ENCODE data around the gene AMN.

Gene AMN

DNA sequence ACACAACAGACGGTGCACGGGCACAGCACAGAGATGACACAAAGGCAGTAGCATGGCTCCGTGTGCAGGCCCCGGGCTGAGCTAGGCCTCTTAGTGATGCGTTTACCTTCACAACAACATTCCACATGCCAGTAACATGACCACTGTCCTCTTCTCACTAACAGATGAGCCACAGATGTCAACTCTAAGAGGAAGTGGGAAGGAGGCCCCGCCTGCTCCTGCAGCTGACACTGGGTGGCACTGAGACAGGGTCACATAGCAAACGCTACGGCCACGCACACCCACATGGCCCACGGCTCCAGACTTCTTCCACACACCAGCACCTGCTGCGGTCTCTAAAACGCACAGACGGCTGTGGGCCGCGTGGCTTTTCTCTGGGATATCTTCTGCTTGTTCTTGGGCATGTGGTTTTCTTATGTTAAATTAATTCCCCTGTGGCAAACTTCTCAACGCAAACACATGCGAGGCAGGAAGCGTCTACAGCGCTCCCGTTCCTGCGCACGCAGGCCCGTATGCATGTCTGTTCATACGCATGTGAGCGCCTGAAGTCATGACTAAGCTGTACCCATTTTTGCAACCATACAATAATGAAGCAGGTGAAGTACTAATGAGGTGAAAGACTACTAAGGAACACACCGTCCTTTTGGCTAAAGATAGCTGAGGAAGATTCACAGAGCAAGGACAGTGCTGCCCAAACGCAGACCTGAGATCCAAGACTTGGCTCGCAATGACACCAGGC lies 26.8 kb downstream of the AMN start:
- no peak for TF ChIP-seq Cebpa-rat (IDR thresholded peaks at IDR 0.05)
- H3K27me3 ChIP-seq, result no peaks in the 10 kb centered on the region
- H3K4me2 ChIP-seq, result peak overlapping the region; percentile 88
- H3K36me3 ChIP-seq, result peaks cover 36% of the 10 kb centered on the region
- peaks cover 52% of the 10 kb centered on the region for H3K4me1 ChIP-seq
- 0 out of 2 replicates have a peak overlapping the region, but pooled peaks have one; percentile 14 for H3K4me3 ChIP-seq
- H3K9ac ChIP-seq, result peak overlapping the region; percentile 59
- peak overlapping the region; percentile 83 for H3K27ac ChIP-seq
- H3K9me3 ChIP-seq, result no peaks in the 10 kb centered on the region
- no peaks in the 10 kb centered on the region for H4K20me1 ChIP-seq

DNA sequence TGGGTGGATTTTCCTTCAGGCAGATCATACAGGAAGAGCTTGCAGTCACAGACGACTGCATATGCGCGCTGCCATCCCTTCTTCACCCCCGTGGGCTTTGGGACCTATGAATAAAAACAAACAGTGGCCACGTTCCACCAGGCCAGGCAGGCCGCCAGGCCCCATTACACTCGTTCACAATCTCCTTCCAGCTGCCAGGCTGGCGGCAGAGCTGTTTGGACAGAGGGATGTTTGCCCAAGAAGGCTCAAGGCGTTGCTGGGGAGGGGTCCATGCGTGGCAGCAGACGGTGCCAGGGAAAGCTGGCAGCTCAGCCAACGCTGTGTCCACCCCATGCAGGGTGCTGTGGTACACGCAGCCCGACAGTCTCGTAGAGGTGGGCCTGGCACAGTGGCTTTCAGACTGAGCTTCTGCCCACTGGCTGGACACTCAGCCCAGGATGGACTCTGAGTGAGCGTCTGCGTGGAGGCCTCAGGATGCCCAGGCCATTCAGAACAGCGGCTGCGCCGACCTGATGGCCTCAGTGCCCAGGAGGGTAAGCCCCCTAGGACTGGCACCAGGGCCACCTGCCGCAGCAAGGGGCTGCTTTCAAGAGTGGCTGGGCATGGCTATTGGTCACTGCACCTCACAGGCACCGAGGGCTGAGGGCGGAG lies 27.5 kb downstream of the AMN start:
- peaks cover 52% of the 10 kb centered on the region for H3K4me1 ChIP-seq
- H4K20me1 ChIP-seq, result no peaks in the 10 kb centered on the region
- H3K27ac ChIP-seq, result peak overlapping the region; percentile 83
- H3K9me3 ChIP-seq, result no peaks in the 10 kb centered on the region
- H3K4me2 ChIP-seq, result peak overlapping the region; percentile 88
- peak overlapping the region; percentile 59 for H3K9ac ChIP-seq
- TF ChIP-seq Cebpa-rat (IDR thresholded peaks at IDR 0.05), result no peak
- H3K36me3 ChIP-seq, result peaks cover 33% of the 10 kb centered on the region
- H3K27me3 ChIP-seq, result no peaks in the 10 kb centered on the region
- H3K4me3 ChIP-seq, result no peak overlapping the region

DNA sequence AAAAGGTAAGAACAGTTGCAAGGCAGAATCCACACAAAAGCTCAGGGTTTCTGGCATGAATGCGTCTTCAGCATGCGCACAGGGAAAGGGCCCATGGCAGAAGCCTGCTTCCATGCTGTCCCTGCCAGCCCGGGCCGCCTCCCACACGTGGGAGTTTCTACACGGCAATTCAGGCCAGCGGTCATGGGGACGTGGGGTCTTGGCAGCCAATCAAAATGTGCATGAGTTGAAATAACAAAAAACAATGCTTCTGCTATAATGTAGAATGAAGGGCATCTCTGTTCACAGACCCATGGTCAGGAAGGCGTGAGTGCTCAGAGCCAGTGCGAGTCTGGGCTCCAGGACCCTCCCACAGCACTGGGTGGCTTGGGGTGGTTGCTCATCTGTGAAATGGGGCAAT lies 28.6 kb downstream of the AMN start:
- Histone ChIP-seq H3K4me2 (0 out of 2 replicates have a peak overlapping the region, but pooled peaks have one; percentile 5), H3K4me1 (peaks cover 58% of the 10 kb centered on the region), H3K9me3 (no peaks in the 10 kb centered on the region), H4K20me1 (no peaks in the 10 kb centered on the region), H3K27me3 (no peaks in the 10 kb centered on the region), H3K4me3 (no peak overlapping the region), H3K27ac (no peak overlapping the region), H3K9ac (no peak overlapping the region), H3K36me3 (peaks cover 27% of the 10 kb centered on the region)
- no peak for TF ChIP-seq Cebpa-rat (IDR thresholded peaks at IDR 0.05)

DNA sequence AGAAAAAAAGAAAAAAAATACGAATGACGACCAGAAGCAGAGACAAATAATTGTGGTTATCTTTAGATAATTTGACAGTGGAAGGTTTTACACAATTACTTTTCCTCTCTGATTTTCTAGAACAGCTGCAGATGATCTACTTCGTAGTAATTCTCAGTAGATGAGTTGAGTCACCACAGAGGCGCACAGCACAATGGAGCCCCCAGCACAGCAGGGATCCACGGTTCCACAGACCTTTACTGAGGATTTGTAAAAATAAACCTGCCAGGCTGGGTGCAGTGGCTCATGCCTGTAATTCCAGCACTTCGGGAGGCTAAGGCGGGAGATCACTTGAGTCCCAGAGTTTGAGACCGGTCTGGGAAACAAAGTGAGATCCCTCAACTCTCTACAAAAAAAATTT lies 29.3 kb downstream of the AMN start:
- Histone ChIP-seq H3K4me2 (0 out of 2 replicates have a peak overlapping the region, but pooled peaks have one; percentile 5), H3K9me3 (no peaks in the 10 kb centered on the region), H3K4me3 (no peak overlapping the region), H4K20me1 (no peaks in the 10 kb centered on the region), H3K4me1 (peaks cover 53% of the 10 kb centered on the region), H3K36me3 (peaks cover 21% of the 10 kb centered on the region), H3K27ac (no peak overlapping the region), H3K9ac (no peak overlapping the region), H3K27me3 (no peaks in the 10 kb centered on the region)
- no peak for TF ChIP-seq Cebpa-rat (IDR thresholded peaks at IDR 0.05)

DNA sequence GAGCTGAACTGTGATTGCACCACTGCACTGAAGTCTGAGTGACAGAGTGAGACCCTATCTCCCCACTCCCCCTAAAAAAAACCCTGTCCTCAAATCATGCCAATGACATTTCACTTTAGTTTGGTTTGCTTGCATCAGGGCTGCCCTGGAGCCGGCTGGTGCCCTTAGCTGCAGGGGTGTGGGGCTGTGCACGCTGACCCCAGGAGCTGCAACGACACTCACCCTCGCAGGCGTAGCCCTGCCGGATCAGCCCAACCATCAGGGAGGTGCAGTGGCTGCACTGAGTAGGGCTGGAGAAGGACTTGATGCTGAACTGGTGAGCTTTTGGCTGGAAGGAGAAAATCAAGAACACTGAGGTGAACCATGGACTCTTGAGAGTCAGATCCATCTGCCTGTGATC lies 29.8 kb downstream of the AMN start:
- Histone ChIP-seq H3K27me3 (no peaks in the 10 kb centered on the region), H3K36me3 (peaks cover 20% of the 10 kb centered on the region)

DNA sequence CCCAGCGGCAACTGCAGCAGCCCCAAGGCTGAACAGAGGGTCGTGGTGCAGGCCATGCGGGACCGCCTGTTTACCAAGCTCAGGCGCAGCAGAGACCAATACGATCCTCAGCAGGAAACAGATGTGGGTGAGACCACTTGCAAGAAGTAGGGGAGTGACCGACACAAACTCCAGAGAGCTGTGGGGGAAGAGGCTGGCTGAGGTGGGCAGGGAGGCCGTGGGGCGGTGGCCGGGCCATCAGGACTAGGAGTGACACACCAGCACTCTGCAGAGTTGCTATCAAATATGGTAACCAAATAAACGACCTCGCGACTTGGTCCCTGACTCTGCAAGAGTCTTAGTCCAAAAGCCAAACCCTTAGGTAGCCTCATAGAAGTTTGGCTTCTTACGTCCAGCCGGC lies 30.6 kb downstream of the AMN start:
- TF ChIP-seq Cebpa-rat (IDR thresholded peaks at IDR 0.05), result no peak
- Histone ChIP-seq H3K36me3 (peaks cover 23% of the 10 kb centered on the region), H3K27ac (peak overlapping the region; percentile 9; the same call in 1 of the 2 replicates), H3K9me3 (no peaks in the 10 kb centered on the region), H3K4me2 (peak overlapping the region; percentile 12; the same call in 1 of the 2 replicates), H4K20me1 (no peaks in the 10 kb centered on the region), H3K9ac (no peak overlapping the region), H3K4me3 (no peak overlapping the region), H3K27me3 (no peaks in the 10 kb centered on the region), H3K4me1 (peaks cover 53% of the 10 kb centered on the region)

More for the DNA sequence above, 29.8 kb downstream of the AMN start:
- Histone ChIP-seq H3K4me1 (peaks cover 53% of the 10 kb centered on the region), H3K4me2 (no peak overlapping the region; the same call in 1 of the 2 replicates), H3K27ac (no peak overlapping the region), H3K9ac (no peak overlapping the region), H4K20me1 (no peaks in the 10 kb centered on the region), H3K9me3 (no peaks in the 10 kb centered on the region), H3K4me3 (no peak overlapping the region)
- no peak for TF ChIP-seq Cebpa-rat (IDR thresholded peaks at IDR 0.05)

DNA sequence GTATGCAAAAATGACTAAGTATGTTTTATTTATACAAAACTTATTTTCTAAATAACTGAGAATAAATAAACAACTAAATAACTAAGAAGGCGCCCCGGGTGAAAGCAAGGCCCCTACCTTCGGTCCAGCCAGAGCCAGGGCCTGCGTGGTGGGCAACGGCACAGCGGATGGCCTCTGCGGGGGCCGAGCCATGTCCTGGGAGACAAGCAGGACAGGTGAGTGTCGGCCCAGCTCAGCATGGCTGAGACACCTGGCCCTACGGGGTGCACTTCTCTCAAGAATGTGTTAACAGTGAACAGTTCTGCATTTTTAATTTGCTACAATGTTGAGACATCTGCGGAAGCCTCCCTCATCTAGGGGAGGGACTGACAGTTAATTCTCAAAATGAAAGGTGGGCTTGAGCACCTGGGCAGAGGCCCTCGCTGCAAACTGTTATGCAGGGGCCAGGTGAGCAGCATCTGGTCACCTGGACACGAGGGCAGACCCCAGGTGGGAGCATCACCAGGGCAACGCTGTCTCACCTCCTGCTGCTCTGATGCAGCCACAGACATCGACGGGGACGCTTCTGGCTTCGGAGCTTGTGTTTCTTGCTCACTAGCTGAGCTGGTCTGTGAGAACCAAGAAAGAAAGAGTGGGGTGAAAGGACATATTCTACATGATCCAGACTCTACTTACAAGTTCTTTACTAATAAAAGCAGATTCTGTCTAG lies 31.8 kb downstream of the AMN start:
- Histone ChIP-seq H4K20me1 (no peaks in the 10 kb centered on the region), H3K9ac (0 out of 2 replicates have a peak overlapping the region, but pooled peaks have one; percentile 4), H3K36me3 (peaks cover 29% of the 10 kb centered on the region), H3K4me2 (no peak overlapping the region), H3K4me3 (no peak overlapping the region), H3K9me3 (no peaks in the 10 kb centered on the region), H3K4me1 (peaks cover 46% of the 10 kb centered on the region), H3K27ac (no peak overlapping the region), H3K27me3 (no peaks in the 10 kb centered on the region)
- no peak for TF ChIP-seq Cebpa-rat (IDR thresholded peaks at IDR 0.05)

DNA sequence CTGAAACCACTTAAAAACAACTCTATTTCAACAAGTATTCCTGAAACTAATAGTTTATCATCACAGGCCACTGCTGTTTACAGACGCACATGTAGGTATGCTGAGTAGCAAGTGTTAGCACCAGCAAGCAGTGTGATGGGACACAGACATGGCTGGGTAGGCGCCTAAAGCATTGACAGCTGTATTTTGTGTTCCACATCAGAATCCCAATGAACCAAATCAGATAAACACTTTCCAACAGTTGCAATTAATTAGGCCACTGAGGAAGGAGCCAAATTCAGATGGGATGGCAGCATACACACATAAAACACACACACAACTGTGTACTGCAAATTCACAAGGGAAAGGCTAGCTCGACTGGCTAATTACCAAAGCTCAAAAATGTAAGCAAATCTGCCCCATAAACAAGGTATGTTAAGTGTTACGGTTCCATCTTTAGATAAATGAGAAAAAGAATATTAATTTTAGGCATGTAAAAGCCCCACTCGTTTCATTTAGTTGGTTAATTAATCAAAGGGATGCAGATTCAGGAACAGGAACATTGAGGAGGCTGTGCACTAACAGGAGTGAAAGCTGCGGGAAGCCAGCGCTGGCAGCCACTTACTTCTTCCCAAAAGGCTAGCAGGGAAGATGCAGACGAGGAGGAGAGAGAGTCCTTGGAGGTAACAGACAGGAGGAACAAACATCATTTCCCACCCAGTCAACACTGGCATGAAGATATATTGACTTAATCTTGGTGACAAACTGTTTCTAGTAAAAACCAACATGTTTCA lies 33.4 kb downstream of the AMN start:
- no peak overlapping the region for H3K9ac ChIP-seq
- H3K4me2 ChIP-seq, result no peak overlapping the region
- H4K20me1 ChIP-seq, result no peaks in the 10 kb centered on the region
- no peak overlapping the region for H3K27ac ChIP-seq
- H3K9me3 ChIP-seq, result no peaks in the 10 kb centered on the region
- TF ChIP-seq Cebpa-rat (IDR thresholded peaks at IDR 0.05), result no peak
- H3K4me1 ChIP-seq, result peaks cover 44% of the 10 kb centered on the region
- peaks cover 23% of the 10 kb centered on the region for H3K36me3 ChIP-seq
- no peaks in the 10 kb centered on the region for H3K27me3 ChIP-seq
- no peak overlapping the region for H3K4me3 ChIP-seq

DNA sequence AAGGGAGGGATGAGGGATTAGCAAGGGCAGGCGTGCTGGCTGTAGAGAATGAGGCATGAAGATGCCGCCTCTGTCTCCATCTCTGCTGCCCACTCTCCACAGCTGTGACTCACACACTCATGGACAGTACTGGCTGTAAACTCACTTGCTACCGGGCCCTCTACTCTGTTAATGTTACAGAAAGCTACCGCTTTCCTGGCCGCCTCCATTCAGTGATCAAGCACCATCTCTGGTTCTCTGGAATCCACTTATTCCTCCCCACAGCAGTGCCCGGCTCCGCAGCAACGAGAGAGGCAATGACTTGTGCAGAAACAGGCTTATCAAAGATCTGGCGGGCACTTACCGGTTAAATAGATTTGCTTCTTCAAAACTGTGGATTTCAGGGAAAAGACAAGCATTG lies 34.8 kb downstream of the AMN start:
- TF ChIP-seq Cebpa-rat (IDR thresholded peaks at IDR 0.05), result no peak
- no peak overlapping the region for H3K9ac ChIP-seq
- H3K27me3 ChIP-seq, result no peaks in the 10 kb centered on the region
- no peak overlapping the region for H3K4me3 ChIP-seq
- H3K27ac ChIP-seq, result no peak overlapping the region
- no peaks in the 10 kb centered on the region for H3K9me3 ChIP-seq
- H4K20me1 ChIP-seq, result no peaks in the 10 kb centered on the region
- H3K36me3 ChIP-seq, result peaks cover 26% of the 10 kb centered on the region
- no peak overlapping the region for H3K4me2 ChIP-seq
- peaks cover 32% of the 10 kb centered on the region for H3K4me1 ChIP-seq
